Ascending aorta (tissue), 2 donors: ENCODE measurements around the gene GPX4. TPM values are rescaled to one million over a fixed set of nuclear protein-coding genes. Genes with fewer than 3 reads are reported as not detected.

Experiments
- DNase-seq, 2 donors: peaks; one replicate each; pipeline ENCODE4 v3.0.0-alpha.2; 2019; ENCODE audit warnings: low spot score in 2 of 2
- H3K27ac ChIP-seq, 2 donors: fragments of 200-600 bp; sonication (generic); one replicate each; pipeline ENCODE4 v1.5.1; 2016 to 2017; ENCODE audit warnings: mild to moderate bottlenecking in 1 of 2
- H3K27me3 ChIP-seq: fragments of 200-600 bp; sonication (generic); one replicate; pipeline ENCODE4 v1.5.1; 2017
- H3K36me3 ChIP-seq, 2 donors: fragments of 200-600 bp; sonication (generic); one replicate each; pipeline ENCODE4 v1.5.1; 2016
- H3K4me1 ChIP-seq, 2 donors: fragments of 200-600 bp; sonication (generic); one replicate each; pipeline ENCODE4 v1.5.1; 2016 to 2017; ENCODE audit warnings: mild to moderate bottlenecking in 1 of 2
- H3K4me3 ChIP-seq, 2 donors: fragments of 200-600 bp; sonication (generic); one replicate each; pipeline ENCODE4 v1.5.1; 2016 to 2017; ENCODE audit warnings: mild to moderate bottlenecking in 1 of 2
- H3K9me3 ChIP-seq, 2 donors: fragments of 200-600 bp; sonication (generic); one replicate each; pipeline ENCODE4 v1.5.1; 2016
- CTCF ChIP-seq, 3 experiments: fragments of 200-600 bp in 2 of 3; fragments of 450-650 bp in 1 of 3; sonication (generic) in 2 of 3; IDR thresholded peaks; one replicate each; pipeline ENCODE4 v1.5.1; 2016 to 2019; ENCODE audit warnings: antibody characterized with exemption in 3 of 3, mild to moderate bottlenecking in 1 of 3, moderate library complexity in 1 of 3
- intact Hi-C: fragments of 100-400 bp; cut with DNase I; formaldehyde crosslinking; loops from one replicate; pipeline ENCODE4 v1.15.1; 2023
- total RNA-seq: library from RNA; depleted of rRNA; stranded (reverse); fragments of >200 nt; gene quantifications from one replicate; pipeline ENCODE4 v1.1.0, GENCODE V29; 2016

The GPX4 gene
- total RNA-seq, 1 donor from 2014 or later: 348 TPM

- Histone ChIP-seq H3K27me3 (no peaks in the 10 kb centered on the region), H3K27ac (peak overlapping the region; percentile 91 to 96), H3K9me3 (no peaks in the 10 kb centered on the region), H3K4me3 (peak overlapping the region; percentile 61 to 74), H3K36me3 (peaks cover 8 to 10% of the 10 kb centered on the region in 2 donors), H3K4me1 (peaks cover 8 to 34% of the 10 kb centered on the region in 2 donors)
- peak; percentile 5 to 40 (median 16) for TF ChIP-seq CTCF (IDR thresholded peaks at IDR 0.05)
- intact Hi-C loops: loop anchor here (1.0 to 2.0 kb wide), 3 partner anchors 20 to 41 kb away; no protein-coding TSS in a partner anchor
- DNase-seq: peak; percentile 75 to 97
These were observed 28.1 kb downstream of the GPX4 start for GRCh38 chr19:1131718-1132551.

- no peaks in the 10 kb centered on the region for H3K9me3 ChIP-seq
- peaks cover 0 to 3% of the 10 kb centered on the region in 2 donors for H3K36me3 ChIP-seq
- intact Hi-C loops: loop anchor here (1.0 to 2.0 kb wide), 2 partner anchors 20 to 40 kb away; no protein-coding TSS in a partner anchor
- no peak for DNase-seq
- peak overlapping the region; percentile 91 to 96 for H3K27ac ChIP-seq
- TF ChIP-seq CTCF (IDR thresholded peaks at IDR 0.05): no peak
- peaks cover 8 to 31% of the 10 kb centered on the region in 2 donors for H3K4me1 ChIP-seq
- peak overlapping the region; percentile 61 to 74 for H3K4me3 ChIP-seq
- H3K27me3 ChIP-seq: no peaks in the 10 kb centered on the region
These were observed 29.0 kb downstream of the GPX4 start for GRCh38 chr19:1132552-1133383.

- peaks cover 0 to 3% of the 10 kb centered on the region in 2 donors for H3K36me3 ChIP-seq
- intact Hi-C loops: loop anchor here (2.0 kb wide), 1 partner anchor 39 kb away; no protein-coding TSS in a partner anchor
- DNase-seq: peak in 1 of 2 donors; percentile 75
- peak overlapping the region; percentile 91 to 96 for H3K27ac ChIP-seq
- TF ChIP-seq CTCF (IDR thresholded peaks at IDR 0.05): no peak
- H3K4me1 ChIP-seq: peaks cover 8 to 31% of the 10 kb centered on the region in 2 donors
- no peaks in the 10 kb centered on the region for H3K27me3 ChIP-seq
- H3K4me3 ChIP-seq: peak overlapping the region in 1 of 2 donors; percentile 74
- no peaks in the 10 kb centered on the region for H3K9me3 ChIP-seq
These were observed 29.7 kb downstream of the GPX4 start for GRCh38 chr19:1133471-1133929.

- no peaks in the 10 kb centered on the region for H3K9me3 ChIP-seq
- H3K4me3 ChIP-seq: no peak overlapping the region
- DNase-seq: no peak
- H3K36me3 ChIP-seq: peaks cover 0 to 3% of the 10 kb centered on the region in 2 donors
- H3K27ac ChIP-seq: peak overlapping the region; percentile 91 to 96
- H3K4me1 ChIP-seq: peaks cover 8 to 31% of the 10 kb centered on the region in 2 donors
- no peak for TF ChIP-seq CTCF (IDR thresholded peaks at IDR 0.05)
- intact Hi-C loops: no loop called here
- H3K27me3 ChIP-seq: no peaks in the 10 kb centered on the region
These were observed 30.6 kb downstream of the GPX4 start for GRCh38 chr19:1134431-1134830.

GRCh38 chr19:1135454-1135853 lies 31.7 kb downstream of the GPX4 start:
- DNase-seq: no peak
- TF ChIP-seq CTCF (IDR thresholded peaks at IDR 0.05): no peak
- Histone ChIP-seq H3K36me3 (peaks cover 5% of the 10 kb centered on the region in 2 donors), H3K4me1 (peaks cover 8 to 24% of the 10 kb centered on the region in 2 donors), H3K4me3 (no peak overlapping the region), H3K27ac (peak overlapping the region; percentile 20 to 42), H3K9me3 (no peaks in the 10 kb centered on the region), H3K27me3 (no peaks in the 10 kb centered on the region)
- intact Hi-C loops: no loop called here
